Astrocyte of the cerebellum (primary cell): ENCODE measurements around the gene EXOSC5.

Experiments used
- DNase-seq: peaks from one replicate; pipeline ENCODE4 v3.0.0-alpha.2; 2011; ENCODE audit warnings: low read depth
- H3K4me3 ChIP-seq: 2 replicates; pipeline ENCODE4 v1.5.1; 2011; ENCODE audit warnings: mild to moderate bottlenecking, low read depth, low read length, moderate library complexity
- in situ Hi-C: cut with HindIII; loops from 2 replicates; pipeline ENCODE4 v1.10.0; 2017; ENCODE audit warnings: low sequenced_read_pairs
- TF ChIP-seq, protein P1 (sequence below): IDR thresholded peaks from 2 replicates; pipeline ENCODE4 v1.5.1; 2012; ENCODE audit warnings: low read length, low read depth, moderate library complexity, mild to moderate bottlenecking; ENCODE audit errors: missing control alignments

The EXOSC5 gene

DNA sequence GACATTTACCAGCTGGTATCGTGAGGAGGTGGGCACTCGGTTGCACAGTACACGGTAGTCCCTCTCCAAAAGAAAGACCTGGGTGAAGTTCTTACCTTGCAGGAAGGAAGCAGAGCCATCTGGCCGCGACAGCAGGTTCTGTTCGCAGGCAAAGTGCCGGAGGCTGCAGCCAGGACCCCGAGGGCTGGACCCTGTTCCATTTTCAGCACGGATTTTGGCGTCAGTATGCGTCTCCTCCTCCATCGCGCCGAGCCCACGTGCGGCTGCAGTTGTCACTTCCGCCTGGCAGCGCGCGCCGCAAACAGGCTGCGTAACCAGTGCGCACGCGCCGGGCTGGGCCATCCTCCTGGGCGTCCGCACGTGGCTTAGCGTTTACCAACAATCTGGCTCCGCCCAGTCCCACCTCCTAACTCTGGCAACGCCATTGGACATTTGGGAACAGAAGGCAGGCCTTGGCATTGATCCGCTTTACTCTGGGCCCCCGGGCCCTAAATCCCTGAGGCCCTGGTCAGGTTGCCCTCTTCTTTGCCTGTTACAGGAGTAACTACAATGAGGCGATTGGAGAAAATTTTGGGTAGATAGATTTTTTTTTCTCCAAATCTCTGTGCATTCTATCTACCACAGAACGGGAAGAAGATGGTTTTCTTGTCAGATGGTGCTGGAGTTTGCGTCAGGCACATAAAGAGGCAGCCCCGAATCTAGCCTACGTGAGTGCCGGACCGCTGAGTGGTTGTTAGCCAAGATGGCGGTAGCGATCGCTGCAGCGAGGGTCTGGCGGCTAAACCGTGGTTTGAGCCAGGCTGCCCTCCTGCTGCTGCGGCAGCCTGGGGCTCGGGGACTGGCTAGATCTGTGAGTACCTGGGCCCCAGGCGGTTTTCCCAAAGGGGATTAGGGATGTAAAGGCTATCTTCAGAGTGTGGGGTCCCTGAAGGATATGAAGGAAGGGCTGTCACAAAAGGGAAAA, at the start of gene EXOSC5, which contains the start of gene BCKDHA:
EXOSC5 (minus strand) TSS at position 274 of the 964 bp plus-strand sequence; CDS start at position 243, 31 bp downstream.
BCKDHA (plus strand) TSS at position 733 of the 964 bp plus-strand sequence; CDS start at position 743, 10 bp downstream.
- peak within 1 kb of the TSS; percentile 100 for H3K4me3 ChIP-seq
- TF ChIP-seq, protein P1, sequence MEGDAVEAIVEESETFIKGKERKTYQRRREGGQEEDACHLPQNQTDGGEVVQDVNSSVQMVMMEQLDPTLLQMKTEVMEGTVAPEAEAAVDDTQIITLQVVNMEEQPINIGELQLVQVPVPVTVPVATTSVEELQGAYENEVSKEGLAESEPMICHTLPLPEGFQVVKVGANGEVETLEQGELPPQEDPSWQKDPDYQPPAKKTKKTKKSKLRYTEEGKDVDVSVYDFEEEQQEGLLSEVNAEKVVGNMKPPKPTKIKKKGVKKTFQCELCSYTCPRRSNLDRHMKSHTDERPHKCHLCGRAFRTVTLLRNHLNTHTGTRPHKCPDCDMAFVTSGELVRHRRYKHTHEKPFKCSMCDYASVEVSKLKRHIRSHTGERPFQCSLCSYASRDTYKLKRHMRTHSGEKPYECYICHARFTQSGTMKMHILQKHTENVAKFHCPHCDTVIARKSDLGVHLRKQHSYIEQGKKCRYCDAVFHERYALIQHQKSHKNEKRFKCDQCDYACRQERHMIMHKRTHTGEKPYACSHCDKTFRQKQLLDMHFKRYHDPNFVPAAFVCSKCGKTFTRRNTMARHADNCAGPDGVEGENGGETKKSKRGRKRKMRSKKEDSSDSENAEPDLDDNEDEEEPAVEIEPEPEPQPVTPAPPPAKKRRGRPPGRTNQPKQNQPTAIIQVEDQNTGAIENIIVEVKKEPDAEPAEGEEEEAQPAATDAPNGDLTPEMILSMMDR: no peak
- in situ Hi-C loops: no loop called here
- peak; percentile 100 for DNase-seq

DNA sequence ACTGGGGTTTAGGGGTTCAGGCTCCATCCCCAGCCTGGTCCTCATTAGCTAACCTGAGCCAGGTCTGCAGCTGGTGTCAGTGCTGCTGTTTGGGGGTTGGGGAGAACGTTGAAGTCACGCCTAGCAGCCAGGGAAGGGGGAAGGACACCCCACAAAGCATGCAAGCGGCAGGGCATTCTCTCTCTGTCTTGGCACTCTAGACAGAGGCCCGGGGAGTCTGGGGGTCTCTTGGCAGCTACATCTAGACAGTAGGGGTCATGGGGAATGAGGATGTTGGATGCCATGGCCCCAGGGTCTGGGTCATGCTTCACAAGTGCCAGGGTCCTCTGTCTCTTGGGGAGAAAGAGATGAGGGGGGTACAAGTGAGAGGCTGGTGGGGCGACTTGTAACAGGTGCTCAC, 48.4 kb upstream of the EXOSC5 start:
- no peak for DNase-seq
- in situ Hi-C loops: no loop called here
- H3K4me3 ChIP-seq: no peak overlapping the region
- TF ChIP-seq, protein P1: no peak

DNA sequence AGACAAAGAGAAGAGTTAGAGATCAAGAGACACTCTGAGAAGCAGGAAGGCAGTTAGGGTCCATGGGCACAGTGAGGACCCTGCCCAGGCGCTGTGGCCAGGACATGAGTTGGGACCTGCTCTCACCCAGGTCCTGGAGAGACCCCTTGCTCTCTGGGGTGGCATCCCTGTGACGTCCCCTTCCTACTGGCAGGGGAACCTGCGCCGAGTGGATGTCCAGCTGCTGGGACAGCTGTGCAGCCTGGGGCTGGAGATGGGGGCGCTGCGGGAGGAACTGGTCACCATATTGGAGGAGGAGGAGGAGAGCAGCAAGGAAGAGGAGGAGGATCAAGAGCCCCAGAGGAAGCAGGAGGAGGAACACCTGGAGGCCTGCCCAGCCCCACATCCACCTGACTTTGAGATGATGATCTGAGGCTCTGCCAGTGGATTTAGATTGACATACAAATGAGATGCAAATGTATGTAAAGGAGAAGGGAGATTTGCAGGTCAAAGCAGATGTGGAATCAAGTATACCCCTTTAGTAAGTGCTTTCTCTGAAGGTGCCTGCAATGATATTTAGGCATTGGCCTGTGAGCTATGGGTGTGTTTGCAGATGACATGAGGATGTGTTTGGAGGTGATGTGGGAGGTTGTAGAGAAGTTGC, 46.8 kb upstream of the EXOSC5 start:
- in situ Hi-C loops: no loop called here
- TF ChIP-seq, protein P1: no peak
- no peak for DNase-seq

DNA sequence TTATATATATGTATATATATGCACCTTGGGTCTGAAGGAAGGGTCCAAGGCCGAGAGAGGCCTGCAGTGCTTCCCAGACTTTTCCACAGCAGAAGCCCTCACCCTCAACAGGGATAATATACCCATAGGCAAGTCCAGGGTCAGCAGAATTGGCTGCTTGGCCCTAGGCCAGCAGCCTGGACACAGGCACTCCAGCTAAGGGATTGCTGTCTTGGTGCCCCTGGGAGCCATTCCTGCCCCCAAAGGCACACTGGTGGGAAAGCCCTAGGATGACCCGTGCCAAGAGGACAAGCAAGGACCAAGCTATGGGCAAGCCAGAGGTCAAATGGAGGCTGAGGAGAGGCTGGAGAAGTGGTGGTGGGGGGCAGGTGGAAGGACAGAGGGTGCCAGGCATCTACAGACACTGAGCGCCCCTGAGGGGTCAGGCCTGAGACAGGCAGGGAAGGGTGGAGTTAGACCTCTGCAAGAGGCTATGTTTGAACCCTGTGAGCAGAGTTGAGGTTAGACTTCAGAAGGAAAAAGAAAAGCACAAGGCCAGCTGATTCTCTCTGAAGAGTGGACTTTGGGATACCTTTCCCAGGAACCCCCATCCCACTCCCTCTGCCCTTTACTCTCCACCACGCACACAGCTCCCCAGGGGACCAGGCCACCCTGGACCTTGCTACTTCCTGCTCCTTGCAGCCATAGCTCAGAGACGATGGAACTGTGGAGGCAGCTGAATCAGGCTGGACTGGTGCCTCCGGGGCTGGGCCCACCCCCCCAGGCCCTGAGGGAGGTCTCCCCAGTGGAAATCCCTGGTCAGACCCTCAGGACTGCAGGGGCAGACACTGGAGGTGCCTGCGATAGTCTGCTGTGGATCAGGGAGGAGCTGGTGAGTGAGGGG, 45.6 kb upstream of the EXOSC5 start, which contains the start of gene ERICH4:
ERICH4 (plus strand) TSS at position 684 of the 883 bp plus-strand sequence; CDS start at position 698, 14 bp downstream.
- no peak for DNase-seq
- TF ChIP-seq, protein P1: no peak
- in situ Hi-C loops: no loop called here
- H3K4me3 ChIP-seq: no peak within 1 kb of the TSS

More for the DNA sequence above, 46.8 kb upstream of the EXOSC5 start:
- H3K4me3 ChIP-seq: no peak overlapping the region

DNA sequence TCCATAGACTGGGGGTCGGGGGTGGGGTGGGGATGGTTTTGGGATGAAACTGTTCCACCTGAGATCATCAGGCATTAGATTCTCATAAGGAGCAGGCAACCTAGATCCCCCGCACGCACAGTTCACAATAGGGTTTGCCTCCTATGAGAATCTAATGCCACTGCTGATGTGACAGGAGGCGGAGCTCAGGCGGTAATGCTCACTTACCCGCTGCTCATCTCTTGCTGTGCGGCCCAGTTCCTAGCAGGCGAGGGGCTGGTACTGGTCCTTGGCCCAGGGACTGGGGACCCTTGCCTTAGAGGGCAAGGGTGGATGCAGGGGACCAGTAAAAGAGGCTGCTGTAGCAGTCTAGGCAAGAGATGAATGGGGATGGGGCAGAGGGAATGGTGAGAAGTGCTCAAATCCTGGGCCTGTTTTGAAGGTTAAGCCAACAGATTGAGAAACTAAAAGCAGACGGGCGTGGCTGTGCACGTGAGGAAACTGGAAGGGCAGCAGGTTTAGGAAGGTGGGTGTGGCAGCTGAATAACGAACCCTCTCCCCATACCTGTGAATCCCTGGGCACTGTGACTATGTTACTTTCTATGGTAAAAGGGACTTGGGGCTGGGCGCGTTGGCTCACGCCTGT, 44.3 kb upstream of the EXOSC5 start:
- no peak overlapping the region for H3K4me3 ChIP-seq
- DNase-seq: no peak
- in situ Hi-C loops: no loop called here
- TF ChIP-seq, protein P1: no peak
